LHCN-M2 (cell line): ENCODE results near the gene GDPD1. TPM values are rescaled to one million over a fixed set of nuclear protein-coding genes. Genes with fewer than 3 reads are reported as not detected.
"Not testable (repeated sequence)": the region's sequence is repeated elsewhere in the genome, so short reads cannot be mapped to it uniquely, and the experiment has no call there.

Experiments
- DNase-seq: peaks from one replicate; pipeline ENCODE4 v3.0.0-alpha.2; 2012; ENCODE audit warnings: low read depth
- polyA plus RNA-seq: library from polyadenylated mRNA; unstranded; fragments of >200 nt; gene quantifications from one replicate; pipeline ENCODE4 v1.2.1, GENCODE V29; 2012; ENCODE audit warnings: missing spikeins
- total RNA-seq: library from RNA; depleted of rRNA; stranded (reverse); fragments of >200 nt; gene quantifications from 2 replicates; pipeline ENCODE4 v1.2.3, GENCODE V29; 2014; rRNA removed

Gene GDPD1
- total RNA-seq: 0.19 TPM in 1 of 2 replicates, not detected in the other
- 0.11 TPM for polyA plus RNA-seq

DNA sequence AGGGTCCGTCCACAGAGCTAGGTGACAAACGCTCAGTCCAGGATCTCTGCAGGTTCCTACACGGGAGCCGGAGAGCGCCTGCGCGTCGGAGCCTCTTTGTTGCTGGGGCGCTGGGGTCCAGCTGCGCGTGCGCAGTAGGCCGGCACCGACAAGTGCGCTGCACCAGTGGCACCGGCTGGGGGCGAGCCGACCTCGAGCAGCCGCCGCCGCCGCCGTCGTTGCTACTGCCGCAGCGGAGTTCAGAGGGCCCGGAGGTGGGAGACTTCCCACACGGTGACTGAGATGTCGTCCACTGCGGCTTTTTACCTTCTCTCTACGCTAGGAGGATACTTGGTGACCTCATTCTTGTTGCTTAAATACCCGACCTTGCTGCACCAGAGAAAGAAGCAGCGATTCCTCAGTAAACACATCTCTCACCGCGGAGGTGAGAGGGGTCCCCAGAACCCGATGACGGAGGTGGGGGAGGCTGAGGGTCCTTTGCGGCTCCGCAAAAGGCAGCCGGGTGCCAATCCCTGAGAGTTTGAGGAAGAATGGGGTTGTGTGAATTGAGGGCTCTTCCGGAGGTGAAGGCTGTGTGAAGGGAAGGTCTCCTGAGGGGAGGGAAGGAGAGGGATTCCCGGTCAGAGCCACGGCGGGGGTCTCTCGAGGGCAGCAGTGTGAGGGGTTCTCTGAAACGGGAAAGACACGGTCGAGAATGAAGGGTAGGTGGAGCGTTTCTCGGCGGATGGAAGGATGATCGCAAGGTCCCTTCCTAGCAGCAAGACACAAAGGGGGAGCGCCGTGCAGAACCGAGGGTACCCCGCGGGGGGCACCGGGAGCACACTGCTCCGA, at the start of gene GDPD1:
Gene GDPD1, plus strand, starts transcription at position 184 of the 831 bp plus-strand sequence. Its CDS starts 99 bp downstream, at position 283.
- peak; percentile 82 for DNase-seq

DNA sequence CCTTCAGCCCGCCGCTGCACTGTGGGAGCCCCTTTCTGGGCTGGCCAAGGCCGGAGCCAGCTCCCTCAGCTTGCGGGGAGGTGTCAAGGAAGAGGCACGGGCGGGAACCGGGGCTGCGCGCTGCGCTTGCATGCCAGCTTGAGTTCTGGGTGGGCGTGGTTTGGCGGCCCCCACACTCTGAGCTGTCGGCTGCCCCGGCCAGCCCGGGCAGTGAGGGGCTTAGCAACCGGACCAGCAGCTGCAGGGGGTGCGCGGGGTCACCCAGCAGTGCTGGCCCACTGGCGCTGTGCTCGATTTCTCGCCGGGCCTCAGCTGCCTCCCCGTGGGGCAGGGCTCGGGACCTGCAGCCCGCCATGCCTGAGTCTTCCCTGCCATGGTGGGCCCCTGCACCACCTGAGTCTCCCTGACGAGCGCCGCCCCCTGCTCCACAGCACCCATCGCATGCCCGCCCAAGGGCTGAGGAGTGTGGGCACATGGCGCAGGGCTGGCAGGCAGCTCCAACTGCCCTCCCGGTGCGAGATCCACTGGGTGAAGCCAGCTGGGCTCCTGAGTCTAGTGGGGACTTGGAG, 47.8 kb upstream of the GDPD1 start:
- no peak for DNase-seq

GRCh38 chr17:59174671-59175070, 45.6 kb upstream of the GDPD1 start:
- no peak for DNase-seq

DNA sequence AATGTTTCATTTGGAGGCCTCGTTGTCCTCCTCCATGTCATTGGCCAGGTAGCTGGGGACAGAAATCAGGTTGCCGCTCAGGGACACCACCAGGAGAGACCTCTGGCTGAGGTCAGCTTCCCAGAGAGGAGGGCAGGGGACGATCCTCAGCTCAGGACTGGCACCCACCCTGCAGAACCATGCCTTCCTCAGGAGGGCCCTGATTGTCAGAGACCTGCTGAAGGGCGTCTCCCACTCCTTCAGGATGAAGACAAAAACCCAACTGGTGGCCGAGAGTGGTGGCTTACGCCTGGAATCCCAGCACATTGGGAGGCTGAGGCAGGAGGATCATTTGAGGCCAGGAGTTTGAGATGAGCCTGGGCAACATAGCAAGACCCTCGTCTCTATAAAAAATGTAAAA, 45.2 kb upstream of the GDPD1 start:
- DNase-seq: no peak

DNA sequence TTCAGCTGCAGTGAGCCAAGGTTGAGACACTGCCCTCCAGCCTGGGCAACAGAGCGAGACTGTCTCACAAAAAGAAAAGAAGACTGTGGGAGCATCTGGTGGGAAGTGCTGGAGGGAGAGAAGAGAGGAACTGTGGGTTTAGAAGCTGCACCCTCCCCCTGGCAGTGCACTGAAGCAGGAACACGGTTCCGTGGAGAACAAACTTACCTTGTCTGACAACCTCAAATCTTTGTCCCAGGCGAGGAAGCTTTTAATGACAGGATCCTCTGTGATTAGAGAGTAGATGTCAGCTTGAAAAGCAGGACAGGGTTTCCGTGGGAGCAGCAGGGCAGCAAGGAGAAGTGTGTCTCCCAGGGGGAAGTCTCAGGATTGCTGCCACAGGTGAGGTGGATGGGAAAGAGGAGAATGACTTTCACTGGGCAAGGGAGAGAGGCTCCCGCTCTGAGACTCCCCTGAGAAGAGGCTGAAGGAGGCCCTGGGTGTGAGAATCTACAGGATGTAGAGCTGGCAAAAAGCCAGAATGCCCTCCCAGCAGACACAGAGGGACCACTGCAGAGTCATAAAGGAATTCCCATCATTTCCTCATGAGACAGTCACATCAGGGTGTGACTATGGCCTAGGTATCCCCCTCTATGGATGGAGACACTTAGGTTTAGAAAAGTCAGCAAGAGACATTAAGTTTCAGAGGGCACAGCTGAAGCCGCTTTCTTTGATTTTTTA, 41.9 kb upstream of the GDPD1 start:
- no peak for DNase-seq

GRCh38 chr17:59179601-59180000, 40.7 kb upstream of the GDPD1 start:
- DNase-seq: not testable (repeated sequence)

DNA sequence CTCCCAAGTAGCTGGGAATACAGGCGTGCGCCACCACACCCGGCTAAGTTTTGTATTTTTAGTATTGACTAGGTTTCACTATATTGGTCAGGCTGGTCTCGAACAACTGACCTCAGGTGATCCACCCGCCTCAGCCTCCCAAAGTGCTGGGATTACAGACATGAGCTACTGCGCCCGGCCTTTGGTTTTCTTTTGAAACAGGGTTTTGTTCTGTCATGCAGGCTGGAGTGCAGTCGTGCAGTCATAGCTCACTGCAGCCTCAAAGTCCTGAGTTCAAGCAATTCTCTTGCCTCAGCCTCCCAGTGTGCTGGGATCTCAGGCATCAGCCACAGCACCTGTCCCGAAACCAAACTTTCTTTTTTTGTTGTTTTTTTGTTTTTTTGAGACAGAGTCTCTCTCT, 39.7 kb upstream of the GDPD1 start:
- no peak for DNase-seq

GRCh38 chr17:59181481-59181880, 38.8 kb upstream of the GDPD1 start:
- DNase-seq: no peak

- no peak for DNase-seq
Observed at GRCh38 chr17:59185997-59186396, 34.3 kb upstream of the GDPD1 start.

DNA sequence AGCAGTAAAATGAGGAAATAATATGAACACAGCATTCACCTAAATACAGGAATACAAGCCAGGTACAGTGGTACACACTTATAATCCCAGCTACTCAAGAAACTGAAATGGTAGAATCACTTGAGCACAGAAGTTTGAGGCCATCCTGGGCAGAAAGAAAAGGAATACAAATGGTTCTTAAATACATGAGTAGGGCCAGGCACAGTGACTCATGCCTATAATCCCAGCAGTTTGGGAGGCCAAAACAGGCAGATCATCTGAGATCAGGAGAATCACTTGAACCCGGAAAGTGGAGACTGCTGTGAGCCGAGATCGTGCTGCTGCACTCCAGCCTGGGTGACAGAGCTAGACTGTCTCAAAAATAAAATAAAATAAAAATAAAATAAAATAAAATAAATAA, 33.5 kb upstream of the GDPD1 start:
- DNase-seq: no peak

GRCh38 chr17:59190806-59191205, 29.5 kb upstream of the GDPD1 start:
- DNase-seq: no peak

- no peak for DNase-seq
Observed at GRCh38 chr17:59193336-59193862, 26.9 kb upstream of the GDPD1 start.

DNA sequence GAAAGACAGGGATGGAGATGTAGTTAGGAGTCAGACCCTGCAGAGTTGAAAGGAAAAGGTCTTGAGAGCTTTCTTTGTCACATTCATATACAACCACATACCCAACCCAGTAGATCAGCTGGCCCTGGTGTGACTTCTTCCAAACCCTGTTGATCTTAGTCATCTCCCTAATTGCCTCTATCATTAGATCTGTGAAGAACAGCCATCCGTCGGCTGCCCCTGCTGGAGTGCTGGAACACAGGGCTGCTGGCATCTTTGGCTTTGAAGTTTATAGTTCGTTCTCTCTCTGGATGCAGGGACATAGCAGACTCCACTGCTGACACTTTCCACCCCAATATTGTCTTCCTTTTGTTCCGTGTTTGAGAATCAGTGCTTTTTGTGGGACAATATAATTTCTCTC, 20.9 kb upstream of the GDPD1 start:
- DNase-seq: no peak

DNA sequence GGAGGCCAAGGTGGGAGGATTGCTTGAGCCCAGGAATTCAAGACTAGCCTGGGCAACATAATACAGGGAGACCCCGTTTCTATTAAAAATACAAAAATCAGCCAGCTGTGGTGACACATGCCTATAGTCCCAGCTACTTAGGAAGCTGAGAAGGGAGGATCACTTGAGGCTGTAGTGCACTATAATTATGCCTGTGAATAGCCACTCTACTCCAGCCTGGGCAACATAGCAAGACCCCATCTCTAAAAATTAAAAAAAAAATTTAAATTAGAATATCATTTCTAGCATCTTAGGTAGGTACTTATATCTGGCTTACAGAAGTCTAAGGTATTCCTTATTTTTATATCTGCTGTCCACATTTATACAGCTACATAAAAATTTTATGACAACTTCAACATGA, 18.0 kb upstream of the GDPD1 start:
- DNase-seq: no peak

DNA sequence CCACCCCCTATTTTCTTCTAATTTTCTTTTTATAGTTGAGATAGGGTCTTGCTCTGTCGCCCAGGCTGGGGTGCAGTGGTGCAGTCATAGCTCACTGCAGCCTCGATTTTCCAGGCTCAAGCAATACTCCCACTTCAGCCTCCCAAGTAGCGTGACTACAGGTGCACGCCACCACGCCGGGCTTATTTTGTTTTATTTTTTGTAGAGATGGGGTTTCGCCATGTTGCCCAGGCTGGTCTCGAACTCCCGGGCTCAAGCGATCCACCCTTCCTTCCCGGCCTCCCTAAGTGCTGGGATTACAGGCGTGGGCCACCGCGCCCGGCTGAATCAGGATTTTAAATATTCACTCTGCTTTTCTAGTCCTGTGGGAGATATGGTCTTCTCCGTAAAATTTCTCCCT, 941 bp upstream of the GDPD1 start:
- DNase-seq: no peak

DNA sequence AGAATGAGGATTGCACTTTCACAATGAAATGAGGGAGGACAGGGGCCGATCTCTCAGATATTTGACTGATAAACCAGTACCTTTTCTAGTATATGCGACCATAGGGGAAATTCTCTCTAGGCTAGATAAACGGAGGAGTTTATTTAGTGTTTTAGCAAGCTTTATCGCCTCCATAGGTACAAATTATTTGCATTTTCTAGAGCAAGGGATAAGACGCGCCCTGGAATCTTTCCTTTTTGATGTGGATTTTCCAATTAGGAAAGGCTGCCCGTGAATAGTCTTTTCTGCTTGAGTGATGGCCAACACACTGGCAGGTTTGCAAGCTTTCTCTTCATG, 351 bp upstream of the GDPD1 start:
- no peak for DNase-seq

DNA sequence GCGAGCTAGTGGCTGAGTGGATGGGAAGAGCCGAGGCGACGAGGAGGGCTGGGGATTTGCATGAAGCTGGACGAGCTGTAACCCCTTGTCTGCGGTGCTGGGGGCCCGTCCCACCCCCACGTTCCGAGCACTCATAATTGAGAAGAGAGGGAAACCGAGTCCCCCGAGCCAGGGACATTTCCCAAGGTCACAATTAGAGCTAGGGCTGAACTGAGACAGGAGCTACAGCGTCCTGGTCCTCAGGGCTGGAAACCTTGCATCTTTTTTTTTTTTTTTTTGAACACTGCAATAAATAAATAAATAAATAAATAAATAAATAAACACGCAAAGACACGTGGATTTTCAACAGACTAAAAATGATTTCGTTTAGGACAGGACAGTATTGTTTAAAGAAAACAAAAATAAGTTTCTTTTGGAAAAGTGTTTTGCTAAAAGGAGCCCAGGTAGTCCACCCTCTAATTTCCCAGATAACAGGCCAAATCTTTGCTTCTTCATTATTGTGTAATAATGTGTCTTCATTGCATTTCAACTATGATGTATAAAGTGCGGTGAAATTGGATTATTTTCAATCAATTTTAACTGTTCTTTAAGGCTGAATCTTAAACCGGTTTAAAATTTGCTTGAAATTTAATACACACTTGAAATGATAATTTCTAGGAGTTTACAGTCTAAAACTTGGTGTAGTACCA, 992 bp downstream of the GDPD1 start:
- DNase-seq: no peak

- DNase-seq: no peak
Observed at GRCh38 chr17:59223813-59224212, 3.5 kb downstream of the GDPD1 start.

DNA sequence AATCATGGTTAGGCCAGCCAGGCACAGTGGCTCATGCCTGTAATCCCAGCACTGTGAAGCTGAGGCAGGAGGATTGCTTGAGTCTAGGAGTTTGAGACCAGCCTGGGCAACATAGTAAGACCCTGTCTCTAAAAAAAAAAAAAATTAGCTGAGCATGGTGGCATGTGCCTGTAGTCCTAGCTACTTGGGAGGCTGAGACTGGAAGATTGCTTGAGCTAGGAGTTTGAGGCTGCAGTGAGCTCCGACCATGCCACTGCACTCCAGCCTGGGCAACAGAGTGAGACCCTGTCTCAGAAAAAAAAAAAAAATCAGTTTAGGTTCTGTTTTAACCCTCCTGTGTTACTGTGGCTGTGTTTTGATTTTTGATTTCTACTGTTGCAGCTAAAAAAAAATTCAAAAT, 8.3 kb downstream of the GDPD1 start:
- DNase-seq: not testable (repeated sequence)

DNA sequence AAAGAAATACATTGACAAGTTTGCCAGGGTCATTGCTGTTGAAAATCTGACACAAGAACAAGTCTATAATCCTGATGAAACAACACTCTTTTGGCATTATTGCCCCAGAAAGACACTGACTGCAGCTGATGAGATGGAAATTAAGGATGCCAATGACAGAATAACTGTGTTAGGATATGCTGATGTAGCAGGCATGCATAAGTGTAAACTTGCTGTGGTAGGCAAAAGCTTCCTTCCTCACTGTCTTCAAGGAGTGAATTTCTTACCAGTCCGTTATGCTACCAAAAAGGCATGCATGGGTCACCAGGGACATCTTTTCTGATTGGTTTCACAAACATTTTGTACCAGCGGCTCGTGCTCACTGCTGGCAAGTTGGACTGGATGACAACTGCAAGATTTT, 10.5 kb downstream of the GDPD1 start:
- no peak for DNase-seq

DNA sequence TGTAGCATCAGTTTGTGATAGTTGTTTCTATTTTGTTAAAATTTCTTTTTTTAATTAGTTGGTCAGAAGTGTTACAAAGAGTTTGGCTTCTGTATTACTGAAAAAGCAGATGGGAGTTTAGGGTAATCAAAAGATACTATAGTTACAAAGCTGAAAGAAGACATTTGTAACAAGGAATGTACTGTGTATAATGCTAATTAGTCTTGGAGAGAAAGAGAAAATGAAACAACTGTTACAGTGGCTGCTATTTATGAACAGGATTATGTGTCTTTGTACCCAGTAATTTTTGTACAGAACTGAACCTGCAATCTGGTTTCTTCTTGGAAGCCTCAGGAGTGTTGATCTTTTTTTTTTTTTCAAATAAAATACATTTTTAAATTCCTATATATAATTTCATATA, 14.3 kb downstream of the GDPD1 start:
- DNase-seq: no peak

GRCh38 chr17:59238906-59239305, 18.6 kb downstream of the GDPD1 start:
- DNase-seq: no peak
